OCI-LY3 (cell line): ENCODE measurements around the gene KCNA10.

Experiments
- EZH2phosphoT487 ChIP-seq: fragments of 200-600 bp; shearing (Covaris generic); IDR thresholded peaks from 2 replicates; pipeline ENCODE4 v1.6.1; 2018; ENCODE audit warnings: antibody characterized with exemption, mixed run types, low read depth
- TF ChIP-seq, protein P1 (sequence below): fragments of 200-600, 300-600 bp; sonication (generic); IDR thresholded peaks from 2 replicates; pipeline ENCODE4 v1.5.1; 2014; ENCODE audit warnings: antibody characterized with exemption, low read length, low read depth

DNA sequence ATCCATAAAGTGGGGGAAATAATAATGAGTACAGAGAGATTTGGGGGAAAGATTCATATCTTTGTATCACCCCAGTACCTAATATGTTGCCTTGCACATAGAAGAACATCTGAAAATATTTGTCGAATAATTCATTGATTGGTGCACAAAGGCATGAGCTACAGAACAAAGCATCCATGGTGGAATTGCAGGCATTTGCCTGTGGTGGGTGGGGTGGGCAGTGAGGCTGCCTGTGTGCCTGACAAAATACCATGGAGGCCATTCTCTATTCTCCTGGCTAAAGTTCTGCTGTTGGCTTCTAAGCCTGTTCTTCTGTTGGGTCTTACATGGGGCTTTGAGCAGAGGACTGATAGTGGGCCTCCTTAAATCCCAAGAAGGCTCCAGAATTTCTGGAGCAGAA is 10.0 kb upstream of the KCNA10 start:
- TF ChIP-seq, protein P1, sequence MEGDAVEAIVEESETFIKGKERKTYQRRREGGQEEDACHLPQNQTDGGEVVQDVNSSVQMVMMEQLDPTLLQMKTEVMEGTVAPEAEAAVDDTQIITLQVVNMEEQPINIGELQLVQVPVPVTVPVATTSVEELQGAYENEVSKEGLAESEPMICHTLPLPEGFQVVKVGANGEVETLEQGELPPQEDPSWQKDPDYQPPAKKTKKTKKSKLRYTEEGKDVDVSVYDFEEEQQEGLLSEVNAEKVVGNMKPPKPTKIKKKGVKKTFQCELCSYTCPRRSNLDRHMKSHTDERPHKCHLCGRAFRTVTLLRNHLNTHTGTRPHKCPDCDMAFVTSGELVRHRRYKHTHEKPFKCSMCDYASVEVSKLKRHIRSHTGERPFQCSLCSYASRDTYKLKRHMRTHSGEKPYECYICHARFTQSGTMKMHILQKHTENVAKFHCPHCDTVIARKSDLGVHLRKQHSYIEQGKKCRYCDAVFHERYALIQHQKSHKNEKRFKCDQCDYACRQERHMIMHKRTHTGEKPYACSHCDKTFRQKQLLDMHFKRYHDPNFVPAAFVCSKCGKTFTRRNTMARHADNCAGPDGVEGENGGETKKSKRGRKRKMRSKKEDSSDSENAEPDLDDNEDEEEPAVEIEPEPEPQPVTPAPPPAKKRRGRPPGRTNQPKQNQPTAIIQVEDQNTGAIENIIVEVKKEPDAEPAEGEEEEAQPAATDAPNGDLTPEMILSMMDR: no peak
- no peak for TF ChIP-seq EZH2phosphoT487
